MM.1S (cell line): ENCODE data around the gene C2orf78.

Source experiments
- DNase-seq: peaks from one replicate; pipeline ENCODE4 v3.0.0-alpha.2; 2015
- H2AFZ ChIP-seq: fragments of 300-600 bp; sonication (generic); 2 replicates; pipeline ENCODE4 v1.6.0; 2016; ENCODE audit warnings: antibody characterized with exemption, low read length
- H3F3A ChIP-seq: fragments of 300-600 bp; sonication (generic); 2 replicates; pipeline ENCODE4 v1.6.1; 2016; ENCODE audit warnings: mild to moderate bottlenecking, antibody characterized with exemption, low read length, moderate library complexity, mixed read lengths; ENCODE audit not compliant: insufficient read depth
- H3K27ac ChIP-seq: fragments of 300-600 bp; sonication (generic); 2 replicates; pipeline ENCODE4 v1.5.1; 2016; ENCODE audit warnings: mild to moderate bottlenecking, low read length
- H3K27me3 ChIP-seq: fragments of 300-600 bp; sonication (generic); replicated peaks from 2 replicates; pipeline ENCODE4 v1.6.0; 2016; ENCODE audit warnings: low read length; ENCODE audit not compliant: insufficient read depth
- H3K36me3 ChIP-seq: fragments of 300-600 bp; sonication (generic); replicated peaks from 2 replicates; pipeline ENCODE4 v1.6.1; 2016; ENCODE audit warnings: mild to moderate bottlenecking, low read length, mixed read lengths; ENCODE audit not compliant: insufficient read depth
- H3K4me1 ChIP-seq: fragments of 300-600 bp; sonication (generic); 2 replicates; pipeline ENCODE4 v1.6.1; 2016; ENCODE audit warnings: low read length, mixed read lengths
- H3K4me2 ChIP-seq: fragments of 300-600 bp; sonication (generic); 2 replicates; pipeline ENCODE4 v1.6.0; 2016; ENCODE audit warnings: low read depth, low read length
- H3K4me3 ChIP-seq: fragments of 300-600 bp; sonication (generic); 2 replicates; pipeline ENCODE4 v1.5.1; 2016; ENCODE audit warnings: low read length, mixed read lengths
- H3K79me2 ChIP-seq: fragments of 300-600 bp; sonication (generic); 2 replicates; pipeline ENCODE4 v1.6.1; 2016; ENCODE audit warnings: mixed run types, low read length, mixed read lengths
- H3K9ac ChIP-seq: fragments of 300-600 bp; sonication (generic); 2 replicates; pipeline ENCODE4 v1.6.1; 2016; ENCODE audit warnings: low read length, mixed read lengths
- H3K9me2 ChIP-seq: fragments of 300-600 bp; sonication (generic); replicated peaks from 2 replicates; pipeline ENCODE4 v1.6.1; 2016; ENCODE audit warnings: mild to moderate bottlenecking, low read length, mixed read lengths; ENCODE audit not compliant: insufficient read depth
- H3K9me3 ChIP-seq: fragments of 300-600 bp; sonication (generic); replicated peaks from 2 replicates; pipeline ENCODE4 v1.6.1; 2016; ENCODE audit warnings: mild to moderate bottlenecking, low read length, mixed read lengths; ENCODE audit not compliant: insufficient read depth
- H4K20me1 ChIP-seq: fragments of 300-600 bp; sonication (generic); 2 replicates; pipeline ENCODE4 v1.6.1; 2016; ENCODE audit warnings: mild to moderate bottlenecking, low read length, moderate library complexity, mixed read lengths; ENCODE audit not compliant: insufficient read depth
- CTCF ChIP-seq: fragments of 300-600 bp; sonication (generic); IDR thresholded peaks from 2 replicates; pipeline ENCODE4 v1.5.1; 2016; ENCODE audit warnings: antibody characterized with exemption, low read length, mixed read lengths
- EZH2 ChIP-seq: fragments of 300-600 bp; sonication (generic); optimal IDR thresholded peaks from 2 replicates; pipeline ENCODE3; 2017; ENCODE audit warnings: low read depth, mild to moderate bottlenecking, antibody characterized with exemption, low read length, mixed read lengths
- EZH2phosphoT487 ChIP-seq: fragments of 300-600 bp; sonication (generic); IDR thresholded peaks from 2 replicates; pipeline ENCODE4 v1.6.1; 2018; ENCODE audit warnings: antibody characterized with exemption, low read length

C2orf78 gene

GRCh38 chr2:73859721-73860586 is 76.0 kb downstream of the C2orf78 start:
- Histone ChIP-seq H3K4me2 (no peak overlapping the region), H3K27ac (no peak overlapping the region), H3F3A (no peaks in the 10 kb centered on the region), H3K9me3 (no peaks in the 10 kb centered on the region), H3K4me1 (no peaks in the 10 kb centered on the region), H3K9me2 (no peaks in the 10 kb centered on the region), H3K9ac (no peak overlapping the region), H3K79me2 (no peaks in the 10 kb centered on the region), H2AFZ (no peak overlapping the region), H3K27me3 (no peaks in the 10 kb centered on the region), H3K4me3 (no peak overlapping the region), H4K20me1 (no peaks in the 10 kb centered on the region), H3K36me3 (no peaks in the 10 kb centered on the region; the same call in 1 of the 2 replicates)
- DNase-seq = no peak
- no peak for TF ChIP-seq EZH2
- no peak for TF ChIP-seq EZH2phosphoT487
- TF ChIP-seq CTCF = no peak

GRCh38 chr2:73862987-73863386 is 79.0 kb downstream of the C2orf78 start:
- no peak for DNase-seq

More at GRCh38 chr2:73862987-73863386, 79.0 kb downstream of the C2orf78 start:
- Histone ChIP-seq H3F3A (no peaks in the 10 kb centered on the region), H3K27ac (no peak overlapping the region), H3K9me2 (no peaks in the 10 kb centered on the region), H2AFZ (no peak overlapping the region), H3K27me3 (no peaks in the 10 kb centered on the region), H3K79me2 (no peaks in the 10 kb centered on the region), H3K36me3 (no peaks in the 10 kb centered on the region; the same call in 1 of the 2 replicates), H3K4me3 (no peak overlapping the region), H3K9ac (no peak overlapping the region), H4K20me1 (no peaks in the 10 kb centered on the region), H3K9me3 (no peaks in the 10 kb centered on the region), H3K4me1 (no peaks in the 10 kb centered on the region), H3K4me2 (no peak overlapping the region)
- no peak for TF ChIP-seq EZH2
- TF ChIP-seq EZH2phosphoT487 = no peak
- no peak for TF ChIP-seq CTCF
